ENCODE data around the gene SLC30A9. TPM values are rescaled to one million over a fixed set of nuclear protein-coding genes. Genes with fewer than 3 reads are reported as not detected.

SLC30A9 gene
- total RNA-seq, 2 donors from 2014 or later = 61.4 to 71.6 TPM

GRCh38 chr4:41985151-41985550 lies 5.2 kb upstream of the SLC30A9 start:
- Histone ChIP-seq H3K4me3 (no peak overlapping the region), H3K27me3 (replicated peaks; ENCODE audit: insufficient read depth) (no peaks in the 10 kb centered on the region), H3K9me3 (no peaks in the 10 kb centered on the region), H3K4me1 (replicated peaks) (no peaks in the 10 kb centered on the region), H3K36me3 (no peaks in the 10 kb centered on the region), H3K27ac (no peak overlapping the region)
- WGBS = 38% methylated on average over 1 of the region's 1 CpG
- no peak for DNase-seq (ENCODE audit: low spot score)
- TF ChIP-seq, protein P1, sequence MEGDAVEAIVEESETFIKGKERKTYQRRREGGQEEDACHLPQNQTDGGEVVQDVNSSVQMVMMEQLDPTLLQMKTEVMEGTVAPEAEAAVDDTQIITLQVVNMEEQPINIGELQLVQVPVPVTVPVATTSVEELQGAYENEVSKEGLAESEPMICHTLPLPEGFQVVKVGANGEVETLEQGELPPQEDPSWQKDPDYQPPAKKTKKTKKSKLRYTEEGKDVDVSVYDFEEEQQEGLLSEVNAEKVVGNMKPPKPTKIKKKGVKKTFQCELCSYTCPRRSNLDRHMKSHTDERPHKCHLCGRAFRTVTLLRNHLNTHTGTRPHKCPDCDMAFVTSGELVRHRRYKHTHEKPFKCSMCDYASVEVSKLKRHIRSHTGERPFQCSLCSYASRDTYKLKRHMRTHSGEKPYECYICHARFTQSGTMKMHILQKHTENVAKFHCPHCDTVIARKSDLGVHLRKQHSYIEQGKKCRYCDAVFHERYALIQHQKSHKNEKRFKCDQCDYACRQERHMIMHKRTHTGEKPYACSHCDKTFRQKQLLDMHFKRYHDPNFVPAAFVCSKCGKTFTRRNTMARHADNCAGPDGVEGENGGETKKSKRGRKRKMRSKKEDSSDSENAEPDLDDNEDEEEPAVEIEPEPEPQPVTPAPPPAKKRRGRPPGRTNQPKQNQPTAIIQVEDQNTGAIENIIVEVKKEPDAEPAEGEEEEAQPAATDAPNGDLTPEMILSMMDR (IDR thresholded peaks at IDR 0.05) = no peak
- TF ChIP-seq POLR2AphosphoS5 (IDR thresholded peaks at IDR 0.05) (no peak), POLR2A (IDR thresholded peaks at IDR 0.05) (no peak)
- intact Hi-C loops (cut with DNase I) = no loop called here

GRCh38 chr4:41989994-41990364 lies 351 bp upstream of the SLC30A9 start:
- no peak for DNase-seq (ENCODE audit: low spot score)
- TF ChIP-seq POLR2A (IDR thresholded peaks at IDR 0.05) = no peak
- Histone ChIP-seq H3K9me3 (no peaks in the 10 kb centered on the region), H3K36me3 (no peaks in the 10 kb centered on the region), H3K4me1 (replicated peaks) (no peaks in the 10 kb centered on the region), H3K27ac (peak overlapping the region; percentile 76 to 85), H3K27me3 (replicated peaks; ENCODE audit: insufficient read depth) (no peaks in the 10 kb centered on the region), H3K4me3 (peak overlapping the region; percentile 85 to 96)
- intact Hi-C loops (cut with DNase I) = loop anchor here (5.0 kb wide), 1 partner anchor 53 kb away; the partner anchor contains the start of gene TMEM33
- under 1% methylated on average over 12 of the region's 12 CpGs for WGBS

DNA sequence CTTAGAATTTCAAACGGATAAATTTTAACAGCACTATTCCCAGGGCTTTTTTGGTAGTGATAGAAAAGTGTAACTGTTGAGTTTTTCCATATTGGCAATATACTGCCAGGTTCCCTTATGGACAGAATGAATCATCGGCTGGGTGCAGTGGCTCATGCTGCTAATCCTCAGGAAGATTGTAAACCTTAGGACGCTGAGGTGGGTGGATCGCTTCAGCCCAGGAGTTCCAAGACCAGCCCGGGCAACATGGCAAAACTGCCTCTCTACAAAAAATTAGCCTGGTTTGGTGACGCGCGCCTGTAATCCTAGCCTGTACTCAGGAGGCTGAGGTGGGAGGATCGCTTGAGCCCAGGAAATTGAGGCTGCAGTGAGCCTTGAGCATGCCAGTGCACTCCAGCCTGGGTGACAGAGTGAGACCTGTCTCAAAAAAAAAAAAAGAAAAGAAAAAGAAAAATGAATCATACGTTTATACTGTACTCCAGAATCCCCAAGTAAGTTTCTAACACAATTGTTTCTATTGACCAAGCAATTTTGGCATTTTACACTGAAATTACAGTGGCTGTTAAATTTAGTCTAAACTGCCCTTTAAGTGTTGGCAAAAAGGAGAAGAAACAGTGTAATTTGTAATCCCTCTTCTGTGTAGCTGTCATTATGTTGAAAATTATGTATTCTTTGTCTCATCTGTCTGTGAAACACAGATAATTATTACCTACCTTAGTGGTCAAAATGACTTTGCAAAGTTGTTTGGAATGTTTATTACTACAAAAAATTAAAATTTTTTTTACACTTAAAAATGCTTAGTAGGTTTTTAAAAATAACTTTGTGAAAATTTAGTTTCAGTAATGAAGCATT lies 1.8 kb downstream of the SLC30A9 start:
- 88% methylated on average over 10 of the region's 10 CpGs for WGBS
- DNase-seq (ENCODE audit: low spot score) = no peak
- no peak overlapping the region for H3K4me3 ChIP-seq
- intact Hi-C loops (cut with DNase I) = loop anchor here (5.0 kb wide), 1 partner anchor 55 kb away; the partner anchor contains the start of gene TMEM33
- H3K27me3 ChIP-seq (replicated peaks; ENCODE audit: insufficient read depth) = no peaks in the 10 kb centered on the region
- H3K36me3 ChIP-seq = no peaks in the 10 kb centered on the region
- H3K9me3 ChIP-seq = no peaks in the 10 kb centered on the region
- TF ChIP-seq, protein P1 (IDR thresholded peaks at IDR 0.05) = no peak
- TF ChIP-seq POLR2AphosphoS5 (IDR thresholded peaks at IDR 0.05) (no peak), POLR2A (IDR thresholded peaks at IDR 0.05) (no peak)
- H3K27ac ChIP-seq = no peak overlapping the region
- H3K4me1 ChIP-seq (replicated peaks) = no peaks in the 10 kb centered on the region

DNA sequence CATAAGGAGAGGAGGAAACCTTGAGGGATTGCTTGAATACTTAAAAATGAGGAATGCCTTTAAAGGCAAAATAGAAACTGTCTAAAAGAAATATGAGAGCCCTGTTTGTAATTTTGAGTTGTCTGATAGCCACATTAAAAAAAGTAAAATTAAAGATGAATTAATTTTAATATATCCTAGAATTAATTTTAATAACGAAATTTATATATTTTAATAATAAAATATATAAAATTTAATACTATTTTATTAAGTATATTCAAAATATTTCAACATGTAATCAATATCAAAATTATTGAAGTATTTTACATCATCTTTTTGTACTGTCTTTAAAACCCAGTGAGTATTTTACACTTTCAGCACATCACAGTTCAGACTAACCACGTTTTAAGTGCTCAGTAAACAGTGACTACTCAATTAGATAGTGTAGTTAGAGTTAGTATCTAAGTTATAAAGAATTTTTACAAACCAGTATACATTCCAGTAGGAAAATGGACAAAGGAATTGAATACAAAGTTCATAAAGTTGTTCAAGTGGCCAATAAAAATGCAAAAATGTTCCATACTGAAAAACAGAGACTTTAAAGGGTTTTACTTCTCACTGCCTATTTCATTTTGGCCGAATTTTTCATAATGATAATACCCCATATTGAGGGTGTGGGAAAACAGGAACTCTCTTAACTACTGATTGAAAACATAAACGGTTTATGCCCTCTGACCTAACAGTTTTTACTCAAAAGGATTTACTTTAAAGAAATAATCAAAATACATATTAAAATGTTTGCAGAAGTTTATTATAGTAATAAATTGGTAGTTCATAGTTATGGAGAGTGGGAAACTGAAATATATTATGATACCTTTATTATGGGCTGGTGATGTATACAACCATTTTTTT lies 2.9 kb downstream of the SLC30A9 start:
- intact Hi-C loops (cut with DNase I) = loop anchor here (5.0 kb wide), 1 partner anchor 56 kb away; the partner anchor contains the start of gene TMEM33

More for the DNA sequence above, 2.9 kb downstream of the SLC30A9 start:
- no peak for DNase-seq (ENCODE audit: low spot score)
- H3K4me1 ChIP-seq (replicated peaks) = no peaks in the 10 kb centered on the region
- no peaks in the 10 kb centered on the region for H3K9me3 ChIP-seq
- TF ChIP-seq, protein P1 (IDR thresholded peaks at IDR 0.05) = no peak
- TF ChIP-seq POLR2AphosphoS5 (IDR thresholded peaks at IDR 0.05) (no peak), POLR2A (IDR thresholded peaks at IDR 0.05) (no peak)
- no peak overlapping the region for H3K4me3 ChIP-seq
- H3K36me3 ChIP-seq = no peaks in the 10 kb centered on the region
- H3K27me3 ChIP-seq (replicated peaks; ENCODE audit: insufficient read depth) = no peaks in the 10 kb centered on the region
- 70% methylated on average over 4 of the region's 4 CpGs for WGBS
- no peak overlapping the region for H3K27ac ChIP-seq

Data from prostate gland (tissue), 2 donors.